Measurements from ENCODE around the gene VPS35. TPM values are rescaled to one million over a fixed set of nuclear protein-coding genes. Genes with fewer than 3 reads are reported as not detected.

The VPS35 gene
- total RNA-seq, 1 experiment from 2014 or later: 72.1 TPM

DNA sequence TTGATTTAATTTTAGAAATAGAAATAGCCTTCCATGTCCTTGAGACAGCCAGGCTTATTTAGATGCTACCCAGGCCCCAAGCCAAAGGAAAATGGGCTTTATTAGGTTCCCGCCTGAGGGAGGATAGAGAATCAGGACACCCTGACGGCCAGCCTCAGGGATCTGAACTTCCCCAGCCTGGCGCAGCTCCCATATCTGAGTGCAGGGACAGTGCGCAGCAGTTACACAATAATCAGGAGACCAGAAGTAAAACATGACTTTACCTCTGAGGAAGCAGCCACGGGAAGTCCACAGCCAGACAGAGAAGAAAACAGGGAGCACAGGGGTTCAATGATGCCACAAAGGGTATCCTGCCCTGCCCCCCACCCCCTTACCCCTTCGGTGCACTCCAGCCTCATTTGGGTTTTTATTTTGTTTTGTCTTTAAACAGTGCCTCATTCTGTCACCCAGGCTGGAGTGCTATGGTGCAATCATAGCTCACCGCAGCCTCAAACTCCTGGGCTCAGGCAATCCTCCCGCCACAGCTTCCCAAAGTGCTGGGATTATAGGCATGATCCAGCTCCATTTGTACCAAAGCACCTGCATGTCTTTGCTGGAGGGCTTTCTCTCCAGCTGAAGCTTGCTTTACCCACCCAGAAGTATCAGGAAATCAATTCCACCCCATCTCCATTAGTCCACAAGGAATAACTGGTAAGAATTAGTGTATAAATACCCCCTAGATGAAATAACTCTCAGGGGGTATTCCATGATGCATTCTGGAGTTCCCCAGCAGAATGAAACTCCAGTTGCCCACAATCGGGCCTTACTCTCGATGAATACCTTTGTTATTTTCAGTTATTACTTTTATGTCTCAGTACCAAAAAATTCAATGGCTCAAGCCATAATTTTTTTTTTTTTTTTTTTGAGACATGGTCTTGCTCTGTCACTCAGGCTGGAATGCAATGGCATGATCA lies 22.4 kb upstream of the VPS35 start (continued):
- TF ChIP-seq, protein P1, sequence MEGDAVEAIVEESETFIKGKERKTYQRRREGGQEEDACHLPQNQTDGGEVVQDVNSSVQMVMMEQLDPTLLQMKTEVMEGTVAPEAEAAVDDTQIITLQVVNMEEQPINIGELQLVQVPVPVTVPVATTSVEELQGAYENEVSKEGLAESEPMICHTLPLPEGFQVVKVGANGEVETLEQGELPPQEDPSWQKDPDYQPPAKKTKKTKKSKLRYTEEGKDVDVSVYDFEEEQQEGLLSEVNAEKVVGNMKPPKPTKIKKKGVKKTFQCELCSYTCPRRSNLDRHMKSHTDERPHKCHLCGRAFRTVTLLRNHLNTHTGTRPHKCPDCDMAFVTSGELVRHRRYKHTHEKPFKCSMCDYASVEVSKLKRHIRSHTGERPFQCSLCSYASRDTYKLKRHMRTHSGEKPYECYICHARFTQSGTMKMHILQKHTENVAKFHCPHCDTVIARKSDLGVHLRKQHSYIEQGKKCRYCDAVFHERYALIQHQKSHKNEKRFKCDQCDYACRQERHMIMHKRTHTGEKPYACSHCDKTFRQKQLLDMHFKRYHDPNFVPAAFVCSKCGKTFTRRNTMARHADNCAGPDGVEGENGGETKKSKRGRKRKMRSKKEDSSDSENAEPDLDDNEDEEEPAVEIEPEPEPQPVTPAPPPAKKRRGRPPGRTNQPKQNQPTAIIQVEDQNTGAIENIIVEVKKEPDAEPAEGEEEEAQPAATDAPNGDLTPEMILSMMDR (IDR thresholded peaks at IDR 0.05): no peak
- TF ChIP-seq HMGXB4 (CRISPR knock-in tag; IDR thresholded peaks at IDR 0.05) (no peak), ZNF416 (CRISPR knock-in tag; IDR thresholded peaks at IDR 0.05) (no peak)
- TF ChIP-seq, protein P2, sequence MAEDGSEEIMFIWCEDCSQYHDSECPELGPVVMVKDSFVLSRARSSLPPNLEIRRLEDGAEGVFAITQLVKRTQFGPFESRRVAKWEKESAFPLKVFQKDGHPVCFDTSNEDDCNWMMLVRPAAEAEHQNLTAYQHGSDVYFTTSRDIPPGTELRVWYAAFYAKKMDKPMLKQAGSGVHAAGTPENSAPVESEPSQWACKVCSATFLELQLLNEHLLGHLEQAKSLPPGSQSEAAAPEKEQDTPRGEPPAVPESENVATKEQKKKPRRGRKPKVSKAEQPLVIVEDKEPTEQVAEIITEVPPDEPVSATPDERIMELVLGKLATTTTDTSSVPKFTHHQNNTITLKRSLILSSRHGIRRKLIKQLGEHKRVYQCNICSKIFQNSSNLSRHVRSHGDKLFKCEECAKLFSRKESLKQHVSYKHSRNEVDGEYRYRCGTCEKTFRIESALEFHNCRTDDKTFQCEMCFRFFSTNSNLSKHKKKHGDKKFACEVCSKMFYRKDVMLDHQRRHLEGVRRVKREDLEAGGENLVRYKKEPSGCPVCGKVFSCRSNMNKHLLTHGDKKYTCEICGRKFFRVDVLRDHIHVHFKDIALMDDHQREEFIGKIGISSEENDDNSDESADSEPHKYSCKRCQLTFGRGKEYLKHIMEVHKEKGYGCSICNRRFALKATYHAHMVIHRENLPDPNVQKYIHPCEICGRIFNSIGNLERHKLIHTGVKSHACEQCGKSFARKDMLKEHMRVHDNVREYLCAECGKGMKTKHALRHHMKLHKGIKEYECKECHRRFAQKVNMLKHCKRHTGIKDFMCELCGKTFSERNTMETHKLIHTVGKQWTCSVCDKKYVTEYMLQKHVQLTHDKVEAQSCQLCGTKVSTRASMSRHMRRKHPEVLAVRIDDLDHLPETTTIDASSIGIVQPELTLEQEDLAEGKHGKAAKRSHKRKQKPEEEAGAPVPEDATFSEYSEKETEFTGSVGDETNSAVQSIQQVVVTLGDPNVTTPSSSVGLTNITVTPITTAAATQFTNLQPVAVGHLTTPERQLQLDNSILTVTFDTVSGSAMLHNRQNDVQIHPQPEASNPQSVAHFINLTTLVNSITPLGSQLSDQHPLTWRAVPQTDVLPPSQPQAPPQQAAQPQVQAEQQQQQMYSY (CRISPR knock-in tag; IDR thresholded peaks at IDR 0.05): no peak

DNA sequence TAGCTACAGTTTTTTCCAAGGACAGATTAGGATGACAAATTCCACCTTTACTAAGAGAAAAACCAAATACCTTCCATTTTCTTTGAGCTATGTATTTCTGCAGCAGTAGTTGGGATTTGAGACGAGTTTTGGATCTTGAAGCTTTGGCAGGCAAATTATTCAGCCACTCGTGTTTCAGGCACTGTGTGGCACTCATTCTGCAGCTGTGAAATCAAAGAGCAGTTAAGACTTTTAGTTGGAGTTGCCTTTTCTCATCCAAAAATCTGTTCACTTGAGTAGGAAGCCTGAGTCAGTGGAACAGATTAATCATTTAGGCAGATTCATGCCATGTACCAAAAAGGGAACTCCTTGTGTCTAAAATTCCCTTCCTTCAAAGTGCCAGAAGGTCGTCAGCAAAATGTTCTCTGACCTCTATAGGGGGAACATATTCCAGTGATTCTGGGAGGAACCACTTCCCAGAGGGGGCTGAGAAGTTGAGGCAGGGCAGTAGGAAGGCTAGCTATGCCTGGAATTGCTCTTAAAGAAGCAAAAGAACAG lies 20.6 kb upstream of the VPS35 start:
- TF ChIP-seq, protein P3, sequence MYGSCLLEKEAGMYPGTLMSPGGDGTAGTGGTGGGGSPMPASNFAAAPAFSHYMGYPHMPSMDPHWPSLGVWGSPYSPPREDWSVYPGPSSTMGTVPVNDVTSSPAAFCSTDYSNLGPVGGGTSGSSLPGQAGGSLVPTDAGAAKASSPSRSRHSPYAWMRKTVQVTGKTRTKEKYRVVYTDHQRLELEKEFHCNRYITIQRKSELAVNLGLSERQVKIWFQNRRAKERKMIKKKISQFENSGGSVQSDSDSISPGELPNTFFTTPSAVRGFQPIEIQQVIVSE (CRISPR knock-in tag; IDR thresholded peaks at IDR 0.05; ENCODE audit: borderline replicate concordance): no peak
- CTCF ChIA-PET: no interaction called here
- no peaks in the 10 kb centered on the region for H3K27me3 Mint-ChIP-seq (ENCODE audit: low read depth)
- H3K4me3 Mint-ChIP-seq: no peak overlapping the region
- no peaks in the 10 kb centered on the region for H3K9me3 Mint-ChIP-seq
- DNase-seq (ENCODE audit: low spot score) (no peak), ATAC-seq (no peak)
- POLR2A ChIA-PET: no interaction called here
- H3K4me1 Mint-ChIP-seq: no peaks in the 10 kb centered on the region
- no peaks in the 10 kb centered on the region for H3K36me3 Mint-ChIP-seq
- no peak overlapping the region for H3K27ac Mint-ChIP-seq

DNA sequence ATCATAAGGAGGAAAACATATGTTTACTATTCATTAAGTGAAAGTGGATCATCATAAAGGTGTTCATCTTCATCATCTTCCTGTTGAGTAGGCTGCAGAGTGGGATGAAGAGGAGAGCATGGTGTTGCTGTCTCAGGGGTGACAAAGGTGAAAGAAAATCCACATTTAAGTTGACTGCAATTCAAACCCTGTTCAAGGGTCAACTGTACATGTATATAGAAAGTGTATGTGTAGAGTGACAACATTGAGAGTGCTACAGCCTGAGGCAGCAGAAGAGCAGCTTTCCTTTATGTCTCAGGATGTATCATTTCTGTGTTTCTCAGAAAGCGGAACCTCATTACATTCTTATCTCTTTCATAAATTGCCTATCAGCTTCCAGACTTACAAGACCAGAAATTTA lies 17.7 kb upstream of the VPS35 start:
- CTCF ChIA-PET: no interaction called here

More for the DNA sequence above, 17.7 kb upstream of the VPS35 start:
- TF ChIP-seq HMGA2 (CRISPR knock-in tag; IDR thresholded peaks at IDR 0.05): no peak
- TF ChIP-seq SMAD3 (CRISPR knock-in tag; IDR thresholded peaks at IDR 0.05; ENCODE audit: borderline replicate concordance): no peak
- TF ChIP-seq JUN (CRISPR knock-in tag; IDR thresholded peaks at IDR 0.05): no peak
- no peak for TF ChIP-seq ZMAT4 (CRISPR knock-in tag; IDR thresholded peaks at IDR 0.05)
- no peak for TF ChIP-seq SMAD4 (CRISPR knock-in tag; IDR thresholded peaks at IDR 0.05)
- TF ChIP-seq, protein P4, sequence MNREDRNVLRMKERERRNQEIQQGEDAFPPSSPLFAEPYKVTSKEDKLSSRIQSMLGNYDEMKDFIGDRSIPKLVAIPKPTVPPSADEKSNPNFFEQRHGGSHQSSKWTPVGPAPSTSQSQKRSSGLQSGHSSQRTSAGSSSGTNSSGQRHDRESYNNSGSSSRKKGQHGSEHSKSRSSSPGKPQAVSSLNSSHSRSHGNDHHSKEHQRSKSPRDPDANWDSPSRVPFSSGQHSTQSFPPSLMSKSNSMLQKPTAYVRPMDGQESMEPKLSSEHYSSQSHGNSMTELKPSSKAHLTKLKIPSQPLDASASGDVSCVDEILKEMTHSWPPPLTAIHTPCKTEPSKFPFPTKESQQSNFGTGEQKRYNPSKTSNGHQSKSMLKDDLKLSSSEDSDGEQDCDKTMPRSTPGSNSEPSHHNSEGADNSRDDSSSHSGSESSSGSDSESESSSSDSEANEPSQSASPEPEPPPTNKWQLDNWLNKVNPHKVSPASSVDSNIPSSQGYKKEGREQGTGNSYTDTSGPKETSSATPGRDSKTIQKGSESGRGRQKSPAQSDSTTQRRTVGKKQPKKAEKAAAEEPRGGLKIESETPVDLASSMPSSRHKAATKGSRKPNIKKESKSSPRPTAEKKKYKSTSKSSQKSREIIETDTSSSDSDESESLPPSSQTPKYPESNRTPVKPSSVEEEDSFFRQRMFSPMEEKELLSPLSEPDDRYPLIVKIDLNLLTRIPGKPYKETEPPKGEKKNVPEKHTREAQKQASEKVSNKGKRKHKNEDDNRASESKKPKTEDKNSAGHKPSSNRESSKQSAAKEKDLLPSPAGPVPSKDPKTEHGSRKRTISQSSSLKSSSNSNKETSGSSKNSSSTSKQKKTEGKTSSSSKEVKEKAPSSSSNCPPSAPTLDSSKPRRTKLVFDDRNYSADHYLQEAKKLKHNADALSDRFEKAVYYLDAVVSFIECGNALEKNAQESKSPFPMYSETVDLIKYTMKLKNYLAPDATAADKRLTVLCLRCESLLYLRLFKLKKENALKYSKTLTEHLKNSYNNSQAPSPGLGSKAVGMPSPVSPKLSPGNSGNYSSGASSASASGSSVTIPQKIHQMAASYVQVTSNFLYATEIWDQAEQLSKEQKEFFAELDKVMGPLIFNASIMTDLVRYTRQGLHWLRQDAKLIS (CRISPR knock-in tag; IDR thresholded peaks at IDR 0.05; ENCODE audit: borderline replicate concordance): no peak
- no peak for TF ChIP-seq NFATC4 (CRISPR knock-in tag; IDR thresholded peaks at IDR 0.05)
- TF ChIP-seq OVOL2 (CRISPR knock-in tag; IDR thresholded peaks at IDR 0.05; ENCODE audit: borderline replicate concordance): no peak
- Mint-ChIP-seq H3K36me3 (peaks cover 3% of the 10 kb centered on the region; the same call in 1 of the 2 replicates), H3K4me1 (no peaks in the 10 kb centered on the region), H3K9me3 (no peaks in the 10 kb centered on the region), H3K4me3 (no peak overlapping the region), H3K27me3 (ENCODE audit: low read depth) (no peaks in the 10 kb centered on the region), H3K27ac (no peak overlapping the region)
- POLR2A ChIA-PET: no interaction called here
- ATAC-seq: no peak
- no peak for DNase-seq (ENCODE audit: low spot score)

Measured in WTC11 (cell line).